ENCODE measurements around the gene MMP24OS.

The MMP24OS gene

GRCh38 chr20:35286077-35286898, 8.4 kb upstream of the MMP24OS start:
- CTCF ChIA-PET, result interaction anchor here (1.1 to 1.6 kb wide), 4 partner anchors 11 to 161 kb away, joined by 4 to 5 read pairs (median 4); no protein-coding TSS in a partner anchor
- TF ChIP-seq CTCF (IDR thresholded peaks at IDR 0.05; ENCODE audit: insufficient read depth, low read length, missing control alignments), result no peak
- POLR2A ChIA-PET, result interaction anchor here (1.0 kb wide), 1 partner anchor 11 kb away, joined by 4 read pairs; no protein-coding TSS in a partner anchor
- no peak for DNase-seq (ENCODE audit: low read depth, low spot score)
- no peak overlapping the region for H3K4me3 ChIP-seq (ENCODE audit: low read depth, low read length)

GRCh38 chr20:35285806-35286076, 7.8 kb upstream of the MMP24OS start:
- CTCF ChIA-PET, result interaction anchor here (1.4 to 1.6 kb wide), 2 partner anchors 18 to 21 kb away, joined by 4 to 5 read pairs; no protein-coding TSS in a partner anchor

GRCh38 chr20:35284992-35285805, 7.3 kb upstream of the MMP24OS start:
- CTCF ChIA-PET, result interaction anchor here (0.9 to 5.0 kb wide), 10 partner anchors 8 to 163 kb away, joined by 3 to 42 read pairs (median 8); partner anchors contain the start of gene GDF5
- peak overlapping the region; percentile 92 for H3K4me3 ChIP-seq (ENCODE audit: low read depth, low read length)
- TF ChIP-seq CTCF (IDR thresholded peaks at IDR 0.05; ENCODE audit: insufficient read depth, low read length, missing control alignments), result no peak
- no peak for DNase-seq (ENCODE audit: low read depth, low spot score)
- POLR2A ChIA-PET, result interaction anchor here (1.1 to 1.4 kb wide), 4 partner anchors 17 to 37 kb away, joined by 3 to 6 read pairs (median 4); no protein-coding TSS in a partner anchor

More at GRCh38 chr20:35285806-35286076, 7.8 kb upstream of the MMP24OS start:
- no peak for TF ChIP-seq CTCF (IDR thresholded peaks at IDR 0.05; ENCODE audit: insufficient read depth, low read length, missing control alignments)
- DNase-seq (ENCODE audit: low read depth, low spot score), result no peak
- no peak overlapping the region for H3K4me3 ChIP-seq (ENCODE audit: low read depth, low read length)
- POLR2A ChIA-PET, result no interaction called here

- DNase-seq (ENCODE audit: low read depth, low spot score), result no peak
- ChIA-PET CTCF (interaction anchor here (0.7 to 5.0 kb wide), 14 partner anchors 8 to 164 kb away, joined by 3 to 42 read pairs (median 4); partner anchors contain the start of gene GDF5), POLR2A (interaction anchor here (0.8 to 1.4 kb wide), 9 partner anchors 9 to 460 kb away, joined by 3 to 6 read pairs (median 3); partner anchors contain the start of gene EDEM2)
- H3K4me3 ChIP-seq (ENCODE audit: low read depth, low read length), result peak within 1 kb of the TSS; percentile 92
- TF ChIP-seq CTCF (IDR thresholded peaks at IDR 0.05; ENCODE audit: insufficient read depth, low read length, missing control alignments), result no peak
Measured at GRCh38 chr20:35284267-35284991, 6.5 kb upstream of the MMP24OS start, which contains the start of gene EIF6. Gene EIF6, minus strand, starts transcription at chr20:35284772. Its CDS starts 285 bp downstream, at chr20:35284487.

- peak overlapping the region; percentile 92 for H3K4me3 ChIP-seq (ENCODE audit: low read depth, low read length)
- ChIA-PET CTCF (interaction anchor here (0.7 to 5.0 kb wide), 19 partner anchors 9 to 187 kb away, joined by 3 to 42 read pairs (median 4); partner anchors contain the start of gene GDF5), POLR2A (interaction anchor here (0.6 to 1.4 kb wide), 9 partner anchors 9 to 459 kb away, joined by 3 to 6 read pairs (median 3); partner anchors contain the start of gene EDEM2)
- no peak for TF ChIP-seq CTCF (IDR thresholded peaks at IDR 0.05; ENCODE audit: insufficient read depth, low read length, missing control alignments)
- no peak for DNase-seq (ENCODE audit: low read depth, low spot score)
Measured at GRCh38 chr20:35283441-35284266, 5.7 kb upstream of the MMP24OS start.
